HL-60 (cell line): ENCODE measurements around the gene SLITRK1.

Source experiments
- DNase-seq, 2 experiments: peaks; one replicate each; pipeline ENCODE4 v3.0.0-alpha.2; 2010 to 2020; ENCODE audit warnings: low read depth in 1 of 2, low spot score in 1 of 2
- H3K27ac ChIP-seq: fragments of 250-450 bp; sonication (Bioruptor Pico); replicated peaks from 2 replicates; pipeline ENCODE4 v1.5.1; 2020; ENCODE audit warnings: mild to moderate bottlenecking, moderate library complexity
- H3K27me3 ChIP-seq: fragments of 250-450 bp; sonication (Bioruptor Pico); 2 replicates; pipeline ENCODE4 v1.5.1; 2021; ENCODE audit warnings: mild to moderate bottlenecking, moderate library complexity; ENCODE audit not compliant: insufficient read depth, poor library complexity, severe bottlenecking
- H3K4me3 ChIP-seq: replicated peaks from 2 replicates; pipeline ENCODE4 v1.5.1; 2011; ENCODE audit warnings: mild to moderate bottlenecking, control low read depth, low read length; ENCODE audit not compliant: insufficient read depth
- GABPA ChIP-seq: IDR thresholded peaks from 2 replicates; pipeline ENCODE4 v1.6.1; 2012; ENCODE audit warnings: low read depth
- POLR2AphosphoS5 ChIP-seq: IDR thresholded peaks from 2 replicates; pipeline ENCODE4 v1.6.1; 2012; ENCODE audit warnings: low read depth
- SPI1 ChIP-seq: IDR thresholded peaks from 2 replicates; pipeline ENCODE4 v1.6.1; 2012; ENCODE audit warnings: low read depth, mild to moderate bottlenecking, borderline replicate concordance
- TF ChIP-seq, protein P1 (sequence below): IDR thresholded peaks from 2 replicates; pipeline ENCODE4 v1.6.1; 2012; ENCODE audit warnings: low read depth; ENCODE audit not compliant: insufficient replicate concordance
- TF ChIP-seq, protein P2 (sequence below): IDR thresholded peaks from one replicate; pipeline ENCODE4 v1.5.1; 2011; ENCODE audit warnings: low read length, control low read depth, inconsistent platforms; ENCODE audit not compliant: insufficient read depth

SLITRK1 gene

DNA sequence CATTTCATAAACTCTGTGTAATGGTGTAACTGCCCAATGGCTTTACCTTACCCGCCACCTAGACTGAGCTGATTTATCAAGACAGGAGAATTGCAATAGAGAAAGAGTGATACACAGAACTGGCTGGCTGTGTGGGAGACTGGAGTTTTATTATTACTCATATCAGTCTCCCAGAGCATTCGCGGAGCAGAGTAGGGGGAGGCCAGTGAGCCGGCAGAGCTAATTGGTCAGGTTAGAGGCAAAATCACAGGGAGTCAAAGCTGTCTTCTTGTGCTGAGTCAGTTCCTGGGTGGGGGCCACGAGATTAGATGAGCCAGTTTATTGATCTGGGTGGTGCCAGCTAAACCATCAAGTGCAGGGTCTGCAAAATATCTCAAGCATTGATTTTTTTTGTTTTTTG lies 23.4 kb upstream of the SLITRK1 start:
- H3K27ac ChIP-seq: no peak overlapping the region
- no peak for DNase-seq
- TF ChIP-seq, protein P1, sequence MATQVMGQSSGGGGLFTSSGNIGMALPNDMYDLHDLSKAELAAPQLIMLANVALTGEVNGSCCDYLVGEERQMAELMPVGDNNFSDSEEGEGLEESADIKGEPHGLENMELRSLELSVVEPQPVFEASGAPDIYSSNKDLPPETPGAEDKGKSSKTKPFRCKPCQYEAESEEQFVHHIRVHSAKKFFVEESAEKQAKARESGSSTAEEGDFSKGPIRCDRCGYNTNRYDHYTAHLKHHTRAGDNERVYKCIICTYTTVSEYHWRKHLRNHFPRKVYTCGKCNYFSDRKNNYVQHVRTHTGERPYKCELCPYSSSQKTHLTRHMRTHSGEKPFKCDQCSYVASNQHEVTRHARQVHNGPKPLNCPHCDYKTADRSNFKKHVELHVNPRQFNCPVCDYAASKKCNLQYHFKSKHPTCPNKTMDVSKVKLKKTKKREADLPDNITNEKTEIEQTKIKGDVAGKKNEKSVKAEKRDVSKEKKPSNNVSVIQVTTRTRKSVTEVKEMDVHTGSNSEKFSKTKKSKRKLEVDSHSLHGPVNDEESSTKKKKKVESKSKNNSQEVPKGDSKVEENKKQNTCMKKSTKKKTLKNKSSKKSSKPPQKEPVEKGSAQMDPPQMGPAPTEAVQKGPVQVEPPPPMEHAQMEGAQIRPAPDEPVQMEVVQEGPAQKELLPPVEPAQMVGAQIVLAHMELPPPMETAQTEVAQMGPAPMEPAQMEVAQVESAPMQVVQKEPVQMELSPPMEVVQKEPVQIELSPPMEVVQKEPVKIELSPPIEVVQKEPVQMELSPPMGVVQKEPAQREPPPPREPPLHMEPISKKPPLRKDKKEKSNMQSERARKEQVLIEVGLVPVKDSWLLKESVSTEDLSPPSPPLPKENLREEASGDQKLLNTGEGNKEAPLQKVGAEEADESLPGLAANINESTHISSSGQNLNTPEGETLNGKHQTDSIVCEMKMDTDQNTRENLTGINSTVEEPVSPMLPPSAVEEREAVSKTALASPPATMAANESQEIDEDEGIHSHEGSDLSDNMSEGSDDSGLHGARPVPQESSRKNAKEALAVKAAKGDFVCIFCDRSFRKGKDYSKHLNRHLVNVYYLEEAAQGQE: no peak
- TF ChIP-seq GABPA (no peak), POLR2AphosphoS5 (no peak), SPI1 (no peak)
- TF ChIP-seq, protein P2, sequence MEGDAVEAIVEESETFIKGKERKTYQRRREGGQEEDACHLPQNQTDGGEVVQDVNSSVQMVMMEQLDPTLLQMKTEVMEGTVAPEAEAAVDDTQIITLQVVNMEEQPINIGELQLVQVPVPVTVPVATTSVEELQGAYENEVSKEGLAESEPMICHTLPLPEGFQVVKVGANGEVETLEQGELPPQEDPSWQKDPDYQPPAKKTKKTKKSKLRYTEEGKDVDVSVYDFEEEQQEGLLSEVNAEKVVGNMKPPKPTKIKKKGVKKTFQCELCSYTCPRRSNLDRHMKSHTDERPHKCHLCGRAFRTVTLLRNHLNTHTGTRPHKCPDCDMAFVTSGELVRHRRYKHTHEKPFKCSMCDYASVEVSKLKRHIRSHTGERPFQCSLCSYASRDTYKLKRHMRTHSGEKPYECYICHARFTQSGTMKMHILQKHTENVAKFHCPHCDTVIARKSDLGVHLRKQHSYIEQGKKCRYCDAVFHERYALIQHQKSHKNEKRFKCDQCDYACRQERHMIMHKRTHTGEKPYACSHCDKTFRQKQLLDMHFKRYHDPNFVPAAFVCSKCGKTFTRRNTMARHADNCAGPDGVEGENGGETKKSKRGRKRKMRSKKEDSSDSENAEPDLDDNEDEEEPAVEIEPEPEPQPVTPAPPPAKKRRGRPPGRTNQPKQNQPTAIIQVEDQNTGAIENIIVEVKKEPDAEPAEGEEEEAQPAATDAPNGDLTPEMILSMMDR: no peak
- no peaks in the 10 kb centered on the region for H3K27me3 ChIP-seq
- no peak overlapping the region for H3K4me3 ChIP-seq

DNA sequence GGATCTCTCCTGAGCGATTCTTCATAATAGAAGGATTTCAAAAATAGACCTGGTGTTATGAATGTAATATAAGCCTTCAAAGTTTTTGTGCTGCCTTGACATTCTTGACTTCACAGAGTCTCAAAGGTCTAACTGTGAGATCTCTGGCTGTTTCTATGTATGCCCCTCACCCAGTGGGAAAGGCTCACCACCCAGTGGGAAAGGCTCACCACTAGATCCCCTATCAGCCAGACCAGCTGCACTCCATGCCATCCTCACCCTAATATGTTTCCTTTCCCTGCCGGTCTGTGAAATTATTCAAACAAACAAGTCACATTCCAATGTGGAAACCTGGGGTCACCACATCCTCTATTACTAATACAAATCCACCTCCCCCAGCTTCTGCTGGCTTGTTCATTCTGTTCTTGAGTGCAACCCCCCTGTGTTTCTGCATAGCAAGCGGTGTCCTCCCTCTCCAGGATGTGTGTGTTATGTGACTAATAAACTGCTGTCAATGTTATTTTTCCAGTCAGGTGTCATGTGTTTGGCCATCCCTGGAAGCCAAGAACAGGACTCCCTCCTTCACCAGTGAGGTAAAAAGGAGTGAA lies 13.8 kb upstream of the SLITRK1 start:
- TF ChIP-seq, protein P2: no peak
- TF ChIP-seq SPI1 (no peak), POLR2AphosphoS5 (no peak), GABPA (no peak)
- TF ChIP-seq, protein P1: no peak
- no peak overlapping the region for H3K27ac ChIP-seq
- H3K4me3 ChIP-seq: no peak overlapping the region
- no peaks in the 10 kb centered on the region for H3K27me3 ChIP-seq
- DNase-seq: no peak

DNA sequence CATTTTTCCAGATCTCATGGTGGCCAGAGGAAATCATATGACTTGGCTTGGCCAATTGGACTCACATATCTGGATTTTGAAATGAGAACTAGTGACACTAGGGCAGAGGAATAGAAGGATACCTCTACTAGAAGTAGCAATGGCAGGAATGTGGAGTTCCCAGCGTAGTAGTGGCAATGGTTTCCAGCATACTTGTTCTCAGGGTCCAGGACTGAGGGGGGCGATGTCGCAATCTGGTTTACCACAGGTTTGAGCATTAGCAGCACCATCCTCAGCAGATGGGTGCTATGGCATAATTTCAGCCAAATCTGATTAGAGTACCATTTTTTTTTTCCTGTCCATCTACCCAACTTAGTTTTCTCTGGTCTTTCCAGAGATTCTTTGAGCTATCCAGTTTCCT lies 8.1 kb upstream of the SLITRK1 start:
- TF ChIP-seq POLR2AphosphoS5 (no peak), GABPA (no peak), SPI1 (no peak)
- TF ChIP-seq, protein P2: no peak
- TF ChIP-seq, protein P1: no peak
- H3K27me3 ChIP-seq: no peaks in the 10 kb centered on the region
- H3K27ac ChIP-seq: no peak overlapping the region
- no peak for DNase-seq
- H3K4me3 ChIP-seq: no peak overlapping the region
